GM19463 (cell line): ENCODE measurements around the gene ETHE1.
A peak's percentile ranks its signal among the peaks of the same experiment; 100 is the strongest.
"Not testable (repeated sequence)": the region's sequence is repeated elsewhere in the genome, so short reads cannot be mapped to it uniquely, and the experiment has no call there.

Experiments used
- ATAC-seq: cut with Tn5 transposase; IDR thresholded peaks from one replicate; pipeline ENCODE4 v1.9.1; 2021; ENCODE audit warnings: mild to moderate bottlenecking, moderate library complexity; ENCODE audit not compliant: unreplicated experiment

The ETHE1 gene

GRCh38 chr19:43552616-43553015, 25.6 kb upstream of the ETHE1 start:
- no peak for ATAC-seq

- ATAC-seq, result no peak
Measured at GRCh38 chr19:43552198-43552450, 25.1 kb upstream of the ETHE1 start.

GRCh38 chr19:43551399-43552197, 24.6 kb upstream of the ETHE1 start:
- ATAC-seq, result no peak

- no peak for ATAC-seq
Measured at GRCh38 chr19:43548706-43549105, 21.7 kb upstream of the ETHE1 start.

- ATAC-seq, result not testable (repeated sequence)
Measured at GRCh38 chr19:43547926-43548325, 20.9 kb upstream of the ETHE1 start.

- no peak for ATAC-seq
Measured at GRCh38 chr19:43546581-43546980, 19.6 kb upstream of the ETHE1 start.

GRCh38 chr19:43545981-43546380, 19.0 kb upstream of the ETHE1 start:
- ATAC-seq, result no peak

- ATAC-seq, result no peak
Measured at GRCh38 chr19:43545276-43545675, 18.3 kb upstream of the ETHE1 start.

- ATAC-seq, result no peak
Measured at GRCh38 chr19:43544077-43544476, 17.1 kb upstream of the ETHE1 start.

- no peak for ATAC-seq
Measured at GRCh38 chr19:43541920-43542650, 15.1 kb upstream of the ETHE1 start.

GRCh38 chr19:43540381-43540780, 13.4 kb upstream of the ETHE1 start:
- ATAC-seq, result no peak

- no peak for ATAC-seq
Measured at GRCh38 chr19:43538922-43539321, 11.9 kb upstream of the ETHE1 start.

- ATAC-seq, result no peak
Measured at GRCh38 chr19:43534816-43535761, 8.1 kb upstream of the ETHE1 start.

- ATAC-seq, result no peak
Measured at GRCh38 chr19:43534305-43534815, 7.4 kb upstream of the ETHE1 start.

GRCh38 chr19:43533546-43534304, 6.7 kb upstream of the ETHE1 start:
- peak; percentile 51 for ATAC-seq

GRCh38 chr19:43532962-43533545, 6.1 kb upstream of the ETHE1 start, which contains the start of gene ZNF575:
Gene ZNF575, plus strand, starts transcription at chr19:43533188. Its CDS starts 1,235 bp downstream, at chr19:43534423.
- peak; percentile 62 for ATAC-seq

GRCh38 chr19:43532571-43532961, 5.6 kb upstream of the ETHE1 start:
- no peak for ATAC-seq

GRCh38 chr19:43527860-43528622, 1.0 kb upstream of the ETHE1 start:
- ATAC-seq, result no peak
